Pons (tissue), 1 donor: Measurements from ENCODE around the gene LTBP1.

ENCODE experiments used
- DNase-seq: peaks from one replicate; pipeline ENCODE4 v3.0.0-alpha.2; 2016; ENCODE audit warnings: low spot score

Gene LTBP1

GRCh38 chr2:32932825-32933755 lies 13.7 kb upstream of the LTBP1 start:
- no peak for DNase-seq

GRCh38 chr2:32933756-32934095 lies 13.0 kb upstream of the LTBP1 start:
- no peak for DNase-seq

- no peak for DNase-seq
Measured at GRCh38 chr2:32937602-32938448, 8.9 kb upstream of the LTBP1 start.

GRCh38 chr2:32938934-32939333 lies 7.8 kb upstream of the LTBP1 start:
- DNase-seq, result no peak

GRCh38 chr2:32940316-32940997 lies 6.3 kb upstream of the LTBP1 start:
- DNase-seq, result no peak

- no peak for DNase-seq
Measured at GRCh38 chr2:32941944-32942690, 4.6 kb upstream of the LTBP1 start.

- no peak for DNase-seq
Measured at GRCh38 chr2:32942793-32943485, 3.8 kb upstream of the LTBP1 start.

GRCh38 chr2:32945286-32945685 lies 1.5 kb upstream of the LTBP1 start:
- DNase-seq, result no peak

GRCh38 chr2:32947076-32947483 lies 327 bp downstream of the LTBP1 start:
- no peak for DNase-seq

- no peak for DNase-seq
Measured at GRCh38 chr2:32947484-32948143, 861 bp downstream of the LTBP1 start.

- no peak for DNase-seq
Measured at GRCh38 chr2:32948266-32948665, 1.5 kb downstream of the LTBP1 start.

GRCh38 chr2:32949260-32949659 lies 2.5 kb downstream of the LTBP1 start:
- DNase-seq, result no peak

- no peak for DNase-seq
Measured at GRCh38 chr2:32951672-32952071, 4.9 kb downstream of the LTBP1 start.

- no peak for DNase-seq
Measured at GRCh38 chr2:32952761-32953476, 6.2 kb downstream of the LTBP1 start.

GRCh38 chr2:32954206-32954605 lies 7.5 kb downstream of the LTBP1 start:
- DNase-seq, result no peak

- DNase-seq, result no peak
Measured at GRCh38 chr2:32958821-32959220, 12.1 kb downstream of the LTBP1 start.

GRCh38 chr2:32960238-32960637 lies 13.5 kb downstream of the LTBP1 start:
- no peak for DNase-seq

- no peak for DNase-seq
Measured at GRCh38 chr2:32960647-32961403, 14.1 kb downstream of the LTBP1 start.

- no peak for DNase-seq
Measured at GRCh38 chr2:32962690-32963089, 15.9 kb downstream of the LTBP1 start.
